Epithelial cell of proximal tubule (primary cell): Measurements from ENCODE around the gene IL3. TPM values are rescaled to one million over a fixed set of nuclear protein-coding genes. Genes with fewer than 3 reads are reported as not detected.
A peak's percentile ranks its signal among the peaks of the same experiment; 100 is the strongest.

ENCODE experiments used
- DNase-seq: peaks from one replicate; pipeline ENCODE4 v3.0.0-alpha.2; 2011; ENCODE audit warnings: low read depth
- H3K4me3 ChIP-seq: 2 replicates; pipeline ENCODE4 v1.5.1; 2011; ENCODE audit warnings: low read depth, mild to moderate bottlenecking, low read length
- CTCF ChIP-seq: conservative IDR thresholded peaks from 2 replicates; pipeline ENCODE4 v1.5.1; 2012; ENCODE audit warnings: low read depth, mild to moderate bottlenecking, low read length
- total RNA-seq: library from RNA; depleted of rRNA; stranded (reverse); fragments of >200 nt; gene quantifications from 2 replicates; pipeline ENCODE4 v1.2.3, GENCODE V29; 2015

Gene IL3
- total RNA-seq, 1 donor from 2014 or later, result not detected

- no peak for TF ChIP-seq CTCF
- H3K4me3 ChIP-seq, result no peak overlapping the region
- DNase-seq, result no peak
Measured at GRCh38 chr5:132100672-132101261, 40.3 kb downstream of the IL3 start.

- no peak overlapping the region for H3K4me3 ChIP-seq
- TF ChIP-seq CTCF, result no peak
- no peak for DNase-seq
Measured at GRCh38 chr5:132101385-132101880, 41.0 kb downstream of the IL3 start.

GRCh38 chr5:132102101-132102701 is 41.7 kb downstream of the IL3 start:
- TF ChIP-seq CTCF, result no peak
- no peak for DNase-seq
- H3K4me3 ChIP-seq, result no peak overlapping the region

GRCh38 chr5:132102944-132103331 is 42.5 kb downstream of the IL3 start:
- no peak overlapping the region for H3K4me3 ChIP-seq
- DNase-seq, result no peak
- TF ChIP-seq CTCF, result no peak

GRCh38 chr5:132103332-132103951 is 43.0 kb downstream of the IL3 start:
- DNase-seq, result peak; percentile 86
- H3K4me3 ChIP-seq, result no peak overlapping the region
- no peak for TF ChIP-seq CTCF

- no peak overlapping the region for H3K4me3 ChIP-seq
- TF ChIP-seq CTCF, result no peak
- DNase-seq, result no peak
Measured at GRCh38 chr5:132103969-132104391, 43.5 kb downstream of the IL3 start.
